Spleen (tissue), 7 donors: ENCODE measurements around the gene CCNJL.

Source experiments
- POLR2A ChIP-seq, 3 donors: fragments of 450-650 bp; IDR thresholded peaks; one replicate each; pipeline ENCODE4 v1.5.1; 2017; ENCODE audit warnings: antibody characterized with exemption in 3 of 3, mild to moderate bottlenecking in 1 of 3
- POLR2AphosphoS5 ChIP-seq, 3 donors: sonication (generic); formaldehyde crosslinking; IDR thresholded peaks; one replicate each; pipeline ENCODE4 v1.5.1; 2017; ENCODE audit warnings: antibody characterized with exemption in 3 of 3
- TF ChIP-seq, protein P1 (sequence below), 11 experiments: fragments of 200-600 bp in 7 of 11; fragments of 450-650 bp in 4 of 11; sonication (generic) in 4 of 11; IDR thresholded peaks in 8 of 11; conservative IDR thresholded peaks in 3 of 11; 1 replicate in 7 of 11; 2 replicates in 4 of 11; pipeline versions ENCODE4 v1.4.0 to v1.8.0; 2016 to 2021; ENCODE audit warnings: antibody characterized with exemption in 11 of 11, inconsistent platforms in 4 of 11, mild to moderate bottlenecking in 1 of 11
- donor health status: DM: no; HTN: no; CAD: no; lungs with moderate emphysema.
- donor health status: DM: no; HTN: no; CAD: no.
- donor health status: DM: no; HTN: no; CAD: no.

DNA sequence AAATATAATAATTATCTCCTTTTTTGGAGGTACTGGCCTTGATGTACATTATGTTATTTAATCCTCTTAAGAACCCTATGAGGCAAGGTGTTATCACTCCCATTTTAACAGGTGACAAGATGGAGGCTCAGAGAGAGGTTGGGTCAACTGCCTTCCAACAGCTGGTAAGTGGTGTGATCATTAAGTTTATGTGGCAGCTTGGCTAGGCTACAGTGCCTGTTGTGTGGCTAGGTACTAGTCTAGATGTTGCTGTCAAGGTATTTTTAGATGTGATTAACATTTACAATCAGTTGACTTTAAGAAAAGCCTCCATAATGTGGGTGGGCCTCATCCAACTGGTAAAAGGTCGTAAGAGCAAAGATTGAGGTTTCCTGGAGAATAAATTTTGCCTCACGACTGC is 61.5 kb downstream of the CCNJL start:
- TF ChIP-seq, protein P1, sequence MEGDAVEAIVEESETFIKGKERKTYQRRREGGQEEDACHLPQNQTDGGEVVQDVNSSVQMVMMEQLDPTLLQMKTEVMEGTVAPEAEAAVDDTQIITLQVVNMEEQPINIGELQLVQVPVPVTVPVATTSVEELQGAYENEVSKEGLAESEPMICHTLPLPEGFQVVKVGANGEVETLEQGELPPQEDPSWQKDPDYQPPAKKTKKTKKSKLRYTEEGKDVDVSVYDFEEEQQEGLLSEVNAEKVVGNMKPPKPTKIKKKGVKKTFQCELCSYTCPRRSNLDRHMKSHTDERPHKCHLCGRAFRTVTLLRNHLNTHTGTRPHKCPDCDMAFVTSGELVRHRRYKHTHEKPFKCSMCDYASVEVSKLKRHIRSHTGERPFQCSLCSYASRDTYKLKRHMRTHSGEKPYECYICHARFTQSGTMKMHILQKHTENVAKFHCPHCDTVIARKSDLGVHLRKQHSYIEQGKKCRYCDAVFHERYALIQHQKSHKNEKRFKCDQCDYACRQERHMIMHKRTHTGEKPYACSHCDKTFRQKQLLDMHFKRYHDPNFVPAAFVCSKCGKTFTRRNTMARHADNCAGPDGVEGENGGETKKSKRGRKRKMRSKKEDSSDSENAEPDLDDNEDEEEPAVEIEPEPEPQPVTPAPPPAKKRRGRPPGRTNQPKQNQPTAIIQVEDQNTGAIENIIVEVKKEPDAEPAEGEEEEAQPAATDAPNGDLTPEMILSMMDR (IDR thresholded peaks at IDR 0.05 in 8 of 11, conservative IDR thresholded peaks at IDR 0.05 in 3 of 11): no peak
- TF ChIP-seq POLR2AphosphoS5 (IDR thresholded peaks at IDR 0.05): no peak
- TF ChIP-seq POLR2A (IDR thresholded peaks at IDR 0.05): no peak
